Keratinocyte (primary cell): ENCODE data around the gene ADAMTS7.
"Not testable (repeated sequence)": the region's sequence is repeated elsewhere in the genome, so short reads cannot be mapped to it uniquely, and the experiment has no call there.

Experiments used
- CTCF ChIP-seq, 3 experiments: IDR thresholded peaks in 1 of 3; conservative IDR thresholded peaks in 1 of 3; optimal IDR thresholded peaks in 1 of 3; 2 replicates in 2 of 3; 3 replicates in 1 of 3; pipeline versions ENCODE3 to v1.5.1; 2011; ENCODE audit warnings: low read length in 3 of 3, mild to moderate bottlenecking in 3 of 3, moderate library complexity in 2 of 3, control low read depth in 1 of 3, inconsistent platforms in 1 of 3; ENCODE audit not compliant: insufficient read depth in 2 of 3; ENCODE audit errors: extremely low read depth in 1 of 3
- EZH2 ChIP-seq: IDR thresholded peaks from one replicate; pipeline ENCODE4 v1.6.1; 2012; ENCODE audit warnings: inconsistent platforms, mild to moderate bottlenecking, low read length, moderate library complexity

- TF ChIP-seq CTCF (optimal IDR thresholded peaks at IDR 0.05 in 1 of 3, IDR thresholded peaks at IDR 0.05 in 1 of 3, conservative IDR thresholded peaks at IDR 0.05 in 1 of 3; ENCODE audit: extremely low read depth in 1 of 3, insufficient read depth in 2 of 3, low read length in 3 of 3); EZH2: not testable (repeated sequence)
Observed at GRCh38 chr15:78753359-78753659, 58.0 kb downstream of the ADAMTS7 start.
